DND-41 (cell line): ENCODE results near the gene TRIM51.
"Not testable (repeated sequence)": the region's sequence is repeated elsewhere in the genome, so short reads cannot be mapped to it uniquely, and the experiment has no call there.

Experiments used
- ATAC-seq: fragments of 200-7000 bp; cut with Tn5 transposase; 3 replicates; pipeline ENCODE4 v1.9.1; 2021; ENCODE audit warnings: low read depth; ENCODE audit not compliant: insufficient read depth
- DNase-seq: peaks from one replicate; pipeline ENCODE4 v3.0.0-alpha.2; 2020
- H2AFZ ChIP-seq: 2 replicates; pipeline ENCODE4 v1.6.0; 2012; ENCODE audit warnings: low read depth, low read length
- H3K27ac ChIP-seq: 2 replicates; pipeline ENCODE4 v1.5.1; 2012; ENCODE audit warnings: low read length, inconsistent platforms
- H3K27me3 ChIP-seq: fragments of 200-600 bp; sonication (generic); 2 replicates; pipeline ENCODE4 v1.6.0; 2012; ENCODE audit warnings: low read length, mild to moderate bottlenecking, inconsistent platforms; ENCODE audit not compliant: insufficient read depth, poor library complexity
- H3K36me3 ChIP-seq: 2 replicates; pipeline ENCODE4 v1.5.1; 2012; ENCODE audit warnings: low read length, inconsistent platforms; ENCODE audit not compliant: insufficient read depth
- H3K4me1 ChIP-seq: 2 replicates; pipeline ENCODE4 v1.5.1; 2012; ENCODE audit warnings: mild to moderate bottlenecking, low read length; ENCODE audit not compliant: insufficient read depth
- H3K4me2 ChIP-seq: 2 replicates; pipeline ENCODE4 v1.6.0; 2012; ENCODE audit warnings: mild to moderate bottlenecking, moderate library complexity, low read length, inconsistent platforms; ENCODE audit not compliant: insufficient read depth
- H3K4me3 ChIP-seq, 2 experiments: fragments of 200-600 bp in 1 of 2; shearing (Covaris generic) in 1 of 2; 2 replicates each; pipeline ENCODE4 v1.5.1; 2012 to 2016; ENCODE audit warnings: inconsistent platforms in 2 of 2, low read length in 2 of 2, mild to moderate bottlenecking in 2 of 2, low read depth in 1 of 2, moderate library complexity in 1 of 2
- H3K79me2 ChIP-seq: 2 replicates; pipeline ENCODE4 v1.6.0; 2012; ENCODE audit warnings: low read length, inconsistent platforms; ENCODE audit not compliant: insufficient read depth
- H3K9ac ChIP-seq: 2 replicates; pipeline ENCODE4 v1.6.0; 2012; ENCODE audit warnings: low read depth, mild to moderate bottlenecking, inconsistent platforms, low read length, moderate library complexity
- H3K9me3 ChIP-seq: 2 replicates; pipeline ENCODE4 v1.5.1; 2012; ENCODE audit warnings: low read length, moderate library complexity, mild to moderate bottlenecking, inconsistent platforms; ENCODE audit not compliant: insufficient read depth, severe bottlenecking
- H4K20me1 ChIP-seq: 2 replicates; pipeline ENCODE4 v1.6.0; 2012; ENCODE audit warnings: low read length; ENCODE audit not compliant: insufficient read depth
- CTCF ChIP-seq: IDR thresholded peaks from 2 replicates; pipeline ENCODE4 v1.5.1; 2012; ENCODE audit warnings: borderline replicate concordance, low read length, moderate library complexity, mild to moderate bottlenecking; ENCODE audit not compliant: poor library complexity, severe bottlenecking; ENCODE audit errors: extremely low read depth
- EZH2 ChIP-seq: IDR thresholded peaks from 3 replicates; pipeline ENCODE4 v1.6.1; 2012; ENCODE audit warnings: borderline replicate concordance, low read depth, mild to moderate bottlenecking, moderate library complexity, low read length, inconsistent platforms; ENCODE audit not compliant: severe bottlenecking

Gene TRIM51

GRCh38 chr11:55882997-55883396 lies at the start of gene TRIM51:
TRIM51 (plus strand) TSS chr11:55883297; CDS start chr11:55885429, 2,132 bp downstream.
- H3K4me3 ChIP-seq, H3K4me1 ChIP-seq, H4K20me1 ChIP-seq, DNase-seq, ATAC-seq, H3K9me3 ChIP-seq, H3K79me2 ChIP-seq, H3K4me2 ChIP-seq, H2AFZ ChIP-seq, H3K27me3 ChIP-seq, H3K36me3 ChIP-seq, H3K27ac ChIP-seq, H3K9ac ChIP-seq: not testable (repeated sequence)

GRCh38 chr11:55838452-55838851 lies 44.6 kb upstream of the TRIM51 start, which contains the start of gene OR5D16:
OR5D16 (plus strand) TSS chr11:55838752; CDS start chr11:55838752, 0 bp downstream.
- H2AFZ ChIP-seq = no peak within 1 kb of the TSS
- no peak for TF ChIP-seq CTCF
- no peak for TF ChIP-seq EZH2
- no peaks in the 10 kb centered on the region for H4K20me1 ChIP-seq
- no peak for DNase-seq
- ATAC-seq = no peak
- no peaks in the 10 kb centered on the region for H3K79me2 ChIP-seq
- H3K27ac ChIP-seq = no peak within 1 kb of the TSS
- H3K4me2 ChIP-seq = no peak within 1 kb of the TSS
- H3K9ac ChIP-seq = no peak within 1 kb of the TSS
- H3K27me3 ChIP-seq = no peaks in the 10 kb centered on the region
- no peaks in the 10 kb centered on the region for H3K4me1 ChIP-seq
- peaks cover 4% of the 10 kb centered on the region for H3K9me3 ChIP-seq
- no peaks in the 10 kb centered on the region for H3K36me3 ChIP-seq
- no peak within 1 kb of the TSS for H3K4me3 ChIP-seq

- no peak for ATAC-seq
- no peak overlapping the region for H3K27ac ChIP-seq
- H3K4me2 ChIP-seq = no peak overlapping the region
- no peak overlapping the region for H3K9ac ChIP-seq
- H4K20me1 ChIP-seq = no peaks in the 10 kb centered on the region
- DNase-seq = no peak
- no peaks in the 10 kb centered on the region for H3K36me3 ChIP-seq
- H3K27me3 ChIP-seq = no peaks in the 10 kb centered on the region
- no peak for TF ChIP-seq CTCF
- no peak for TF ChIP-seq EZH2
- H3K4me3 ChIP-seq = no peak overlapping the region
- no peaks in the 10 kb centered on the region for H3K9me3 ChIP-seq
- no peaks in the 10 kb centered on the region for H3K79me2 ChIP-seq
- no peak overlapping the region for H2AFZ ChIP-seq
- H3K4me1 ChIP-seq = no peaks in the 10 kb centered on the region
Measured at GRCh38 chr11:55847453-55847852, 35.6 kb upstream of the TRIM51 start.

- Histone ChIP-seq H2AFZ (no peak overlapping the region), H3K9me3 (no peaks in the 10 kb centered on the region), H3K36me3 (no peaks in the 10 kb centered on the region), H3K4me1 (no peaks in the 10 kb centered on the region), H3K79me2 (no peaks in the 10 kb centered on the region), H4K20me1 (no peaks in the 10 kb centered on the region), H3K27me3 (no peaks in the 10 kb centered on the region), H3K4me2 (no peak overlapping the region), H3K9ac (no peak overlapping the region), H3K27ac (no peak overlapping the region), H3K4me3 (no peak overlapping the region)
- no peak for TF ChIP-seq EZH2
- TF ChIP-seq CTCF = no peak
- ATAC-seq (no peak), DNase-seq (no peak)
Measured at GRCh38 chr11:55849037-55849436, 34.1 kb upstream of the TRIM51 start.
